ENCODE data around the gene CCS.

The CCS gene

GRCh38 chr11:66636411-66636810 lies 43.4 kb downstream of the CCS start (continued):
- no peak for TF ChIP-seq INSM2 (tag by site-specific recombination; IDR thresholded peaks at IDR 0.05)
- TF ChIP-seq ZNF239 (tag by site-specific recombination; IDR thresholded peaks at IDR 0.05), result no peak
- TF ChIP-seq ZNF24 (tag by site-specific recombination; IDR thresholded peaks at IDR 0.05), result no peak
- 0 out of 2 replicates have a peak, but pooled peaks have one; percentile 9 for TF ChIP-seq IKZF3 (tag by site-specific recombination; IDR thresholded peaks at IDR 0.05)
- TF ChIP-seq ZBTB26 (tag by site-specific recombination; optimal IDR thresholded peaks at IDR 0.05), result no peak
- TF ChIP-seq RBAK (tag by site-specific recombination; IDR thresholded peaks at IDR 0.05), result no peak

GRCh38 chr11:66637557-66638176 lies 44.7 kb downstream of the CCS start:
- ChIA-PET POLR2A (interaction anchor here (0.6 to 5.9 kb wide), 23 partner anchors 11 to 518 kb away, joined by 3 to 98 read pairs (median 4); partner anchors contain the start of genes ACTN3, BBS1, CCDC87 and CCS), CTCF (interaction anchor here (0.5 to 1.3 kb wide), 6 partner anchors 10 to 274 kb away, joined by 3 to 6 read pairs (median 4); partner anchors contain the start of gene RBM4B)
- Histone ChIP-seq H3K27ac (ENCODE audit: extremely low read depth, low read depth, low read length) (peak overlapping the region; percentile 77), H3K36me3 (ENCODE audit: control insufficient read depth in 2 of 2, insufficient read depth in 1 of 2, low read length in 2 of 2) (peaks cover 7 to 57% of the 10 kb centered on the region in 2 experiments), H3K4me3 (ENCODE audit: low read depth, low read length) (peak overlapping the region; percentile 40), H3K4me1 (ENCODE audit: control insufficient read depth, insufficient read depth, low read length) (no peaks in the 10 kb centered on the region; the same call in 1 of the 2 replicates), H3K9me3 (ENCODE audit: control insufficient read depth, insufficient read depth, low read depth, low read length) (no peaks in the 10 kb centered on the region)
- TF ChIP-seq SCRT2 (tag by site-specific recombination; IDR thresholded peaks at IDR 0.05), result peak; percentile 38; the same call in 1 of the 2 replicates
- TF ChIP-seq GLIS1 (tag by site-specific recombination; IDR thresholded peaks at IDR 0.05), result peak; percentile 93
- TF ChIP-seq ZNF830 (tag by site-specific recombination; IDR thresholded peaks at IDR 0.05; ENCODE audit: low read depth), result no peak
- TF ChIP-seq ZNF398 (tag by site-specific recombination; IDR thresholded peaks at IDR 0.05), result 0 out of 2 replicates have a peak, but pooled peaks have one; percentile 16
- TF ChIP-seq PRDM1 (tag by site-specific recombination; IDR thresholded peaks at IDR 0.05), result 0 out of 2 replicates have a peak, but pooled peaks have one; percentile 4
- TF ChIP-seq ZNF391 (tag by site-specific recombination; IDR thresholded peaks at IDR 0.05; ENCODE audit: borderline replicate concordance, low read depth), result no peak
- TF ChIP-seq GLI2 (tag by site-specific recombination; IDR thresholded peaks at IDR 0.05; ENCODE audit: borderline replicate concordance, low read depth), result no peak
- no peak for TF ChIP-seq HOXA7 (CRISPR knock-in tag; IDR thresholded peaks at IDR 0.05; ENCODE audit: borderline replicate concordance)
- no peak for TF ChIP-seq ZNF302 (tag by site-specific recombination; IDR thresholded peaks at IDR 0.05; ENCODE audit: low read depth)
- 0 out of 2 replicates have a peak, but pooled peaks have one; percentile 26 for TF ChIP-seq IKZF3 (tag by site-specific recombination; IDR thresholded peaks at IDR 0.05)
- TF ChIP-seq ZBTB26 (tag by site-specific recombination; optimal IDR thresholded peaks at IDR 0.05), result no peak
- TF ChIP-seq, protein P1, sequence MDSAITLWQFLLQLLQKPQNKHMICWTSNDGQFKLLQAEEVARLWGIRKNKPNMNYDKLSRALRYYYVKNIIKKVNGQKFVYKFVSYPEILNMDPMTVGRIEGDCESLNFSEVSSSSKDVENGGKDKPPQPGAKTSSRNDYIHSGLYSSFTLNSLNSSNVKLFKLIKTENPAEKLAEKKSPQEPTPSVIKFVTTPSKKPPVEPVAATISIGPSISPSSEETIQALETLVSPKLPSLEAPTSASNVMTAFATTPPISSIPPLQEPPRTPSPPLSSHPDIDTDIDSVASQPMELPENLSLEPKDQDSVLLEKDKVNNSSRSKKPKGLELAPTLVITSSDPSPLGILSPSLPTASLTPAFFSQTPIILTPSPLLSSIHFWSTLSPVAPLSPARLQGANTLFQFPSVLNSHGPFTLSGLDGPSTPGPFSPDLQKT (IDR thresholded peaks at IDR 0.05; ENCODE audit: borderline replicate concordance, low read depth, low read length), result no peak
- 0 out of 2 replicates have a peak, but pooled peaks have one; percentile 22 for TF ChIP-seq ZBTB21 (tag by site-specific recombination; IDR thresholded peaks at IDR 0.05)
- TF ChIP-seq ZNF341 (tag by site-specific recombination; IDR thresholded peaks at IDR 0.05; ENCODE audit: low read depth), result no peak
- TF ChIP-seq ZNF658 (tag by site-specific recombination; IDR thresholded peaks at IDR 0.05), result no peak
- TF ChIP-seq TRIM28 (IDR thresholded peaks at IDR 0.05; ENCODE audit: borderline replicate concordance, low read length), result no peak
- TF ChIP-seq ZNF221 (tag by site-specific recombination; IDR thresholded peaks at IDR 0.05; ENCODE audit: borderline replicate concordance), result no peak
- TF ChIP-seq ZNF76 (tag by site-specific recombination; IDR thresholded peaks at IDR 0.05; ENCODE audit: borderline replicate concordance, low read depth), result 0 out of 2 replicates have a peak, but pooled peaks have one; percentile 24
- TF ChIP-seq ZNF610 (tag by site-specific recombination; IDR thresholded peaks at IDR 0.05; ENCODE audit: borderline replicate concordance), result no peak
- 0 out of 2 replicates have a peak, but pooled peaks have one; percentile 7 for TF ChIP-seq PRDM6 (tag by site-specific recombination; IDR thresholded peaks at IDR 0.05)
- 0 out of 2 replicates have a peak, but pooled peaks have one; percentile 71 for TF ChIP-seq ZNF2 (tag by site-specific recombination; IDR thresholded peaks at IDR 0.05)
- peak; percentile 59; the same call in 1 of the 2 replicates for TF ChIP-seq SCRT1 (tag by site-specific recombination; IDR thresholded peaks at IDR 0.05; ENCODE audit: borderline replicate concordance)
